Mucosa of stomach (tissue), 1 donor: Measurements from ENCODE around the gene ATP6V1G2.

Experiments used
- H3K27me3 ChIP-seq: one replicate; pipeline ENCODE4 v1.7.0; 2013; ENCODE audit warnings: mild to moderate bottlenecking, low read length; ENCODE audit not compliant: control insufficient read depth, insufficient read depth
- H3K36me3 ChIP-seq: one replicate; pipeline ENCODE4 v1.7.0; 2013; ENCODE audit warnings: low read length; ENCODE audit not compliant: control insufficient read depth, insufficient read depth
- H3K4me1 ChIP-seq: one replicate; pipeline ENCODE4 v1.7.0; 2013; ENCODE audit warnings: mild to moderate bottlenecking, low read length; ENCODE audit not compliant: control insufficient read depth, insufficient read depth
- H3K4me3 ChIP-seq: one replicate; pipeline ENCODE4 v1.7.0; 2013; ENCODE audit warnings: low read length
- H3K9ac ChIP-seq: one replicate; pipeline ENCODE4 v1.7.0; 2013; ENCODE audit warnings: mild to moderate bottlenecking, low read length, moderate library complexity
- H3K9me3 ChIP-seq: one replicate; pipeline ENCODE4 v1.7.0; 2013; ENCODE audit warnings: mild to moderate bottlenecking, low read length, moderate library complexity; ENCODE audit not compliant: control insufficient read depth
- donor health status: Pancreatic carcinoma.

Gene ATP6V1G2

GRCh38 chr6:31573239-31574105 is 27.1 kb upstream of the ATP6V1G2 start:
- Histone ChIP-seq H3K27me3 (peaks cover 10% of the 10 kb centered on the region), H3K36me3 (no peaks in the 10 kb centered on the region), H3K4me3 (no peak overlapping the region), H3K4me1 (no peaks in the 10 kb centered on the region), H3K9me3 (no peaks in the 10 kb centered on the region), H3K9ac (no peak overlapping the region)

GRCh38 chr6:31572041-31572911 is 25.9 kb upstream of the ATP6V1G2 start, which contains the start of gene LTA:
Gene LTA, plus strand, starts transcription at chr6:31572289. Its CDS starts 454 bp downstream, at chr6:31572743.
- Histone ChIP-seq H3K4me1 (no peaks in the 10 kb centered on the region), H3K4me3 (no peak within 1 kb of the TSS), H3K36me3 (no peaks in the 10 kb centered on the region), H3K9ac (no peak within 1 kb of the TSS), H3K9me3 (no peaks in the 10 kb centered on the region), H3K27me3 (peaks cover 10% of the 10 kb centered on the region)

GRCh38 chr6:31569861-31570536 is 23.6 kb upstream of the ATP6V1G2 start:
- H3K4me1 ChIP-seq = no peaks in the 10 kb centered on the region
- H3K9me3 ChIP-seq = no peaks in the 10 kb centered on the region
- peaks cover 5% of the 10 kb centered on the region for H3K27me3 ChIP-seq
- no peak overlapping the region for H3K9ac ChIP-seq
- no peaks in the 10 kb centered on the region for H3K36me3 ChIP-seq
- no peak overlapping the region for H3K4me3 ChIP-seq

GRCh38 chr6:31568537-31568961 is 22.1 kb upstream of the ATP6V1G2 start:
- Histone ChIP-seq H3K9me3 (no peaks in the 10 kb centered on the region), H3K36me3 (no peaks in the 10 kb centered on the region), H3K9ac (no peak overlapping the region), H3K4me3 (no peak overlapping the region), H3K27me3 (peaks cover 3% of the 10 kb centered on the region), H3K4me1 (no peaks in the 10 kb centered on the region)

GRCh38 chr6:31567531-31568370 is 21.3 kb upstream of the ATP6V1G2 start:
- no peak overlapping the region for H3K9ac ChIP-seq
- peaks cover 3% of the 10 kb centered on the region for H3K27me3 ChIP-seq
- H3K36me3 ChIP-seq = no peaks in the 10 kb centered on the region
- H3K4me1 ChIP-seq = no peaks in the 10 kb centered on the region
- H3K9me3 ChIP-seq = no peaks in the 10 kb centered on the region
- H3K4me3 ChIP-seq = no peak overlapping the region

- no peaks in the 10 kb centered on the region for H3K36me3 ChIP-seq
- no peaks in the 10 kb centered on the region for H3K4me1 ChIP-seq
- no peak overlapping the region for H3K4me3 ChIP-seq
- H3K27me3 ChIP-seq = no peaks in the 10 kb centered on the region
- no peaks in the 10 kb centered on the region for H3K9me3 ChIP-seq
- no peak overlapping the region for H3K9ac ChIP-seq
Observed at GRCh38 chr6:31560697-31561058, 14.3 kb upstream of the ATP6V1G2 start.

- Histone ChIP-seq H3K27me3 (no peaks in the 10 kb centered on the region), H3K36me3 (no peaks in the 10 kb centered on the region), H3K9ac (no peak overlapping the region), H3K4me3 (no peak overlapping the region), H3K9me3 (no peaks in the 10 kb centered on the region), H3K4me1 (no peaks in the 10 kb centered on the region)
Observed at GRCh38 chr6:31559958-31560696, 13.7 kb upstream of the ATP6V1G2 start.

- Histone ChIP-seq H3K27me3 (no peaks in the 10 kb centered on the region), H3K36me3 (no peaks in the 10 kb centered on the region), H3K4me3 (no peak overlapping the region), H3K9me3 (no peaks in the 10 kb centered on the region), H3K4me1 (no peaks in the 10 kb centered on the region), H3K9ac (no peak overlapping the region)
Observed at GRCh38 chr6:31559606-31559957, 13.2 kb upstream of the ATP6V1G2 start.

GRCh38 chr6:31558631-31559500 is 12.5 kb upstream of the ATP6V1G2 start:
- Histone ChIP-seq H3K9ac (no peak overlapping the region), H3K36me3 (no peaks in the 10 kb centered on the region), H3K4me1 (no peaks in the 10 kb centered on the region), H3K9me3 (no peaks in the 10 kb centered on the region), H3K4me3 (no peak overlapping the region), H3K27me3 (no peaks in the 10 kb centered on the region)

GRCh38 chr6:31558318-31558625 is 11.9 kb upstream of the ATP6V1G2 start:
- Histone ChIP-seq H3K36me3 (no peaks in the 10 kb centered on the region), H3K9ac (no peak overlapping the region), H3K4me1 (no peaks in the 10 kb centered on the region), H3K4me3 (no peak overlapping the region), H3K27me3 (no peaks in the 10 kb centered on the region), H3K9me3 (no peaks in the 10 kb centered on the region)
